HEK293T (cell line): ENCODE results near the gene SCAF11.

ENCODE experiments used
- CTCF ChIA-PET: fragments of 350-600 bp; formaldehyde crosslinking; extraction: SDS; loops from one replicate; lab custom pipeline; 2021; ENCODE audit warnings: antibody characterized with exemption, inconsistent platforms; lab: Yijun Ruan, JAX
- POLR2A ChIA-PET: fragments of 350-600 bp; formaldehyde crosslinking; extraction: SDS; loops from one replicate; lab custom pipeline; 2020; ENCODE audit warnings: antibody characterized with exemption, inconsistent platforms; lab: Yijun Ruan, JAX
- DNase-seq: peaks from one replicate; pipeline ENCODE4 v3.0.0; 2012; ENCODE audit warnings: mixed read lengths; ENCODE audit errors: extremely low spot score
- ARNT ChIP-seq: fragments of 450-650 bp; IDR thresholded peaks from 2 replicates; pipeline ENCODE4 v1.6.1; 2017; ENCODE audit warnings: mild to moderate bottlenecking
- BHLHE40 ChIP-seq: fragments of 450-650 bp; IDR thresholded peaks from 2 replicates; pipeline ENCODE4 v1.6.1; 2016; ENCODE audit warnings: mild to moderate bottlenecking, moderate library complexity, borderline replicate concordance
- CTBP1 ChIP-seq: fragments of 450-650 bp; IDR thresholded peaks from 2 replicates; pipeline ENCODE4 v1.6.1; 2016; ENCODE audit warnings: borderline replicate concordance
- ELF4 ChIP-seq: fragments of 450-650 bp; IDR thresholded peaks from 2 replicates; pipeline ENCODE4 v1.6.1; 2017; ENCODE audit warnings: antibody characterized with exemption
- FOXA1 ChIP-seq: fragments of 450-650 bp; IDR thresholded peaks from 2 replicates; pipeline ENCODE4 v1.6.1; 2016; ENCODE audit warnings: mild to moderate bottlenecking
- FOXK2 ChIP-seq: fragments of 450-650 bp; IDR thresholded peaks from 2 replicates; pipeline ENCODE4 v1.6.1; 2016; ENCODE audit warnings: mild to moderate bottlenecking
- FOXM1 ChIP-seq: fragments of 450-650 bp; IDR thresholded peaks from 2 replicates; pipeline ENCODE4 v1.6.1; 2017; ENCODE audit warnings: mild to moderate bottlenecking, borderline replicate concordance
- HDGF ChIP-seq: fragments of 450-650 bp; IDR thresholded peaks from 2 replicates; pipeline ENCODE4 v1.6.1; 2017; ENCODE audit warnings: antibody characterized with exemption, borderline replicate concordance
- L3MBTL2 ChIP-seq: fragments of 450-650 bp; conservative IDR thresholded peaks from 2 replicates; pipeline ENCODE4 v1.6.1; 2016; ENCODE audit warnings: mild to moderate bottlenecking
- LEF1 ChIP-seq: fragments of 450-650 bp; IDR thresholded peaks from 2 replicates; pipeline ENCODE4 v1.6.1; 2017; ENCODE audit warnings: mild to moderate bottlenecking, borderline replicate concordance
- NFRKB ChIP-seq: fragments of 450-650 bp; IDR thresholded peaks from 2 replicates; pipeline ENCODE4 v1.6.1; 2016; ENCODE audit warnings: mild to moderate bottlenecking, moderate library complexity
- SP1 ChIP-seq: fragments of 450-650 bp; IDR thresholded peaks from 2 replicates; pipeline ENCODE4 v1.6.1; 2017
- SUZ12 ChIP-seq: fragments of 450-650 bp; IDR thresholded peaks from 2 replicates; pipeline ENCODE4 v1.6.1; 2016; ENCODE audit warnings: mild to moderate bottlenecking
- TARDBP ChIP-seq: fragments of 450-650 bp; IDR thresholded peaks from 2 replicates; pipeline ENCODE4 v1.6.1; 2016
- ZNF384 ChIP-seq: fragments of 450-650 bp; IDR thresholded peaks from 2 replicates; pipeline ENCODE4 v1.6.1; 2016
- TF ChIP-seq, protein P1 (sequence below): fragments of 450-650 bp; IDR thresholded peaks from 2 replicates; pipeline ENCODE4 v1.6.1; 2016

The SCAF11 gene

GRCh38 chr12:45989287-45989686, 1.1 kb downstream of the SCAF11 start:
- no peak for TF ChIP-seq FOXK2
- TF ChIP-seq NFRKB = no peak
- no peak for TF ChIP-seq ELF4
- no peak for TF ChIP-seq BHLHE40
- TF ChIP-seq HDGF = no peak
- TF ChIP-seq LEF1 = no peak
- TF ChIP-seq SP1 = no peak
- TF ChIP-seq L3MBTL2 = no peak
- TF ChIP-seq FOXM1 = no peak
- TF ChIP-seq ARNT = no peak
- TF ChIP-seq FOXA1 = no peak
- no peak for TF ChIP-seq ZNF384
- TF ChIP-seq, protein P1, sequence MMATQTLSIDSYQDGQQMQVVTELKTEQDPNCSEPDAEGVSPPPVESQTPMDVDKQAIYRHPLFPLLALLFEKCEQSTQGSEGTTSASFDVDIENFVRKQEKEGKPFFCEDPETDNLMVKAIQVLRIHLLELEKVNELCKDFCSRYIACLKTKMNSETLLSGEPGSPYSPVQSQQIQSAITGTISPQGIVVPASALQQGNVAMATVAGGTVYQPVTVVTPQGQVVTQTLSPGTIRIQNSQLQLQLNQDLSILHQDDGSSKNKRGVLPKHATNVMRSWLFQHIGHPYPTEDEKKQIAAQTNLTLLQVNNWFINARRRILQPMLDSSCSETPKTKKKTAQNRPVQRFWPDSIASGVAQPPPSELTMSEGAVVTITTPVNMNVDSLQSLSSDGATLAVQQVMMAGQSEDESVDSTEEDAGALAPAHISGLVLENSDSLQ = no peak
- TF ChIP-seq TARDBP = no peak
- TF ChIP-seq SUZ12 = no peak
- TF ChIP-seq CTBP1 = no peak
- CTCF ChIA-PET = interaction anchor here (0.6 kb wide), 1 partner anchor 1268 kb away, joined by 3 read pairs; no protein-coding TSS in a partner anchor
- no peak for DNase-seq
- POLR2A ChIA-PET = interaction anchor here (0.7 to 3.3 kb wide), 3 partner anchors 205 to 262 kb away, joined by 3 to 12 read pairs (median 5); partner anchors contain the start of gene ARID2

DNA sequence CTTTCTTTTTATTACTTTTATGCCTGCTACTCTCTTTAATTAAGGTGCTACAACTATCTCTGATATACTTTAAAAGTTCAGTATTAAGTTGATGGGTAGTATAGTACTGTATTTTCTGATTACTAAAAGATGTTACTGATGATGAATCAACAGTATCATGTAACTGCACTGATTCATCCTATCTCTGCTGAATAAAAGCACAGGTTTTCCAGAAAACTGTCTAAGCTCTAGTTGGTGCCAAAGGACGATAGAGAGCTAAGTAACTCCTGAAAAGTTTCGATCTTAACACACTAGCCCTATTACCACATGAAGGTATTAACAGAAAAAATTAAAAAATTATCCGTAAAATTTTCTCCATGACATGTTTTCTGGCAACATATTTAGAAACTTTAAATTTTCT, 2.1 kb downstream of the SCAF11 start:
- ChIA-PET CTCF (interaction anchor here (0.6 kb wide), 1 partner anchor 8 kb away, joined by 3 read pairs; no protein-coding TSS in a partner anchor), POLR2A (no interaction called here)
- no peak for DNase-seq
- TF ChIP-seq FOXM1 (no peak), FOXK2 (no peak), ARNT (no peak), ELF4 (no peak), BHLHE40 (no peak), TARDBP (no peak), ZNF384 (no peak), NFRKB (no peak)
- TF ChIP-seq, protein P1 = no peak

DNA sequence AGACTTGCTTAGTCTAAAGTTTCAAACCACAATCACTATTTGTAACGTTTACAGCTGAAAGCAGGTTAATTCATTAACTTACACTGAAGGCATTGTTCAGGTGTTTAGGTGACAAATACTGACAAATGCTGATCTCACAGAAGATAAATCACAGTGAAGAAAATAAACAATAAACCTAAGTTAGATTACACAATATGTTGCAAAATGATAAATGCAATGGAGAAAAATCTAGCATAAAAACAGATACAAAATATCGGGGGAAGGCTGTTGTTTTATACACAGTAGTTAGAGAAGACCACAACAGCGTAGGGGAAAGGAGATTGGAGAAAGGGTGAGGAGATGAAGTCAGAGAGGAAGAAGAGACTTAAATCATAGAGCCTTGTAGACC, 3.0 kb downstream of the SCAF11 start:
- CTCF ChIA-PET = no interaction called here
- TF ChIP-seq HDGF = no peak
- no peak for TF ChIP-seq BHLHE40
- TF ChIP-seq ARNT = no peak
- TF ChIP-seq FOXM1 = no peak
- TF ChIP-seq SUZ12 = no peak
- no peak for TF ChIP-seq ZNF384
- TF ChIP-seq ELF4 = no peak
- TF ChIP-seq FOXK2 = no peak
- TF ChIP-seq, protein P1 = no peak
- TF ChIP-seq TARDBP = no peak
- TF ChIP-seq NFRKB = no peak
- TF ChIP-seq CTBP1 = no peak
- TF ChIP-seq L3MBTL2 = no peak
- no peak for TF ChIP-seq FOXA1
- no peak for TF ChIP-seq LEF1
- TF ChIP-seq SP1 = no peak
- POLR2A ChIA-PET = no interaction called here

DNA sequence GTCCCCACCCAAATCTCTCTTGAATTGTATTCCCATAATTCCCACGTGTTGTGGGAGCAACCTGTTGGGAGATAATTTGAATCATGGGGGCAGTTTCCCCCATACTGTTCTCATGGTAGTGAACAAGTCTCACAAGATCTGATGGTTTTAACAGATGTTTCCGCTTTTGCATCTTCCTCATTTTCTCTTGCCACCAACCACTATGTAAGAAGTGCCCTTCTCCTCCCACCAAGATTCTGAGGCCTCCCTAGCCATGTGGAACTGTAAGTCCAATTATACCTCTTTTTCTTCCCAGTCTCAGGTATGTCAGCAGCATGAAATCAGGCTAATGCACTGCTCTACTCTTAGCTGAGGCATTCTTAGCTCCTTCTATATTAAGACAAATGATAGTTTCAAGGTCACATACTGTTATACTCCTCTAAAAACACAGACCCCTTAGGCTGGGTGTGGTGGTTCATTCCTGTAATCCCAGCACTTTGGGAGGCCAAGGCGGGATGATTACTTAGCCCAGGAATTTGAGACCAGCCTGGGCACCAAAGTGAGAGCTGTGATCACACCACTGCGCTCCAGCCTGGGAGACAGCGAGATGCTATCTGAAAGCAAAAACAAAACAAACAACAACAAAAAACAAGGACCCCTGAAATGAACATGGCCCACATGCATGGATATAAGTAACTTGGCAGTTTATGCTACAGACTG, 3.6 kb downstream of the SCAF11 start:
- POLR2A ChIA-PET = no interaction called here
- TF ChIP-seq BHLHE40 (no peak), FOXA1 (no peak), FOXK2 (no peak), ELF4 (no peak), CTBP1 (no peak), HDGF (no peak), ZNF384 (no peak), SUZ12 (no peak), TARDBP (no peak), LEF1 (no peak), NFRKB (no peak), L3MBTL2 (no peak)
- TF ChIP-seq, protein P1 = no peak
- DNase-seq = no peak
- CTCF ChIA-PET = interaction anchor here (0.6 kb wide), 1 partner anchor 17 kb away, joined by 3 read pairs; no protein-coding TSS in a partner anchor

More for the DNA sequence above, 3.0 kb downstream of the SCAF11 start:
- no peak for DNase-seq

DNA sequence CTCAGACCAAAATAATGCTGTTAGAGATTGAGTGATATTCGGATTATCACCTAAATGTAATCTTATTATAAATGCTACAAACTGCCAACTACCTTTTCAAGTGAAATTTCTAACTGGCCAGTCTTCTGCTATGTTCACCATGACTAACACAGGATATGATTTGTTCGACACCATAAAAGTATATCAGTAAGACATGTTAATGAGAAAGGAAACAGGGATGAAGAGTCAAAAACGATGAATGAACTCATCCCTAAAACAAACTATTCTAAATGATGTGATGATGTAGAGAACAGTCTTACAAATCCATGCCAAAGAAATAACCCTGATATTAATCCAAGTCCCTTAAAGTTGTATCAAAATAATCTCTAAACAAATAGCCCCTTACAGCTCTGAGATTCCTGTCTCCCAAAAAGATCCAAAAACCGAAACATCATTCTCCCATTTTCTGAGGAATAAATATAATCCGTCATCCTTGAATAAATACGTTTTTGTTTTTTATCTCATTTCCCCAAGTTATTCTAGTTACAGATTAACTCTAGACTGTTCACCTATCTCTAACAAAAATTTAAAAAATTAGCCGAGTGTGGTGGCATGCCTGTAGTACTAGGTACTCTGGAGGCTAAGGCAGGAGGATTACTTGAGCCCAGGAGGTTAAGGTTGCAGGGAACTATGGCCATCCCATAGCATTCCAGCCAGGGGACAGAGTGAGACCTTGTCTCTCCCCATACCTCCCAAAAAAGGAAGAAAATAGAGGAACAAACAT, 9.1 kb downstream of the SCAF11 start:
- no peak for TF ChIP-seq ELF4
- TF ChIP-seq CTBP1 = no peak
- no peak for TF ChIP-seq NFRKB
- TF ChIP-seq LEF1 = no peak
- TF ChIP-seq ARNT = no peak
- TF ChIP-seq, protein P1 = no peak
- TF ChIP-seq SUZ12 = no peak
- TF ChIP-seq BHLHE40 = no peak
- TF ChIP-seq HDGF = no peak
- no peak for TF ChIP-seq TARDBP
- CTCF ChIA-PET = no interaction called here
- POLR2A ChIA-PET = interaction anchor here (0.9 kb wide), 1 partner anchor 10 kb away, joined by 5 read pairs; no protein-coding TSS in a partner anchor
- DNase-seq = no peak
